GM23248 (cell line): Measurements from ENCODE around the gene DEFB123. TPM values are rescaled to one million over a fixed set of nuclear protein-coding genes. Genes with fewer than 3 reads are reported as not detected.
"Not testable (repeated sequence)": the region's sequence is repeated elsewhere in the genome, so short reads cannot be mapped to it uniquely, and the experiment has no call there.

Experiments
- DNase-seq: peaks from one replicate; pipeline ENCODE4 v3.0.0-alpha.2; 2015
- H2AFZ ChIP-seq: fragments of 200-600 bp; sonication (generic); 2 replicates; pipeline ENCODE4 v1.6.1; 2016; ENCODE audit warnings: antibody characterized with exemption
- H3F3A ChIP-seq: fragments of 200-600 bp; sonication (generic); 2 replicates; pipeline ENCODE4 v1.6.1; 2016; ENCODE audit warnings: mild to moderate bottlenecking, antibody characterized with exemption, mixed run types; ENCODE audit not compliant: insufficient read depth
- H3K27ac ChIP-seq: fragments of 200-600 bp; sonication (generic); 2 replicates; pipeline ENCODE4 v1.5.1; 2016; ENCODE audit warnings: mild to moderate bottlenecking
- H3K27me3 ChIP-seq: fragments of 200-600 bp; sonication (generic); replicated peaks from 2 replicates; pipeline ENCODE4 v1.6.1; 2016; ENCODE audit warnings: mild to moderate bottlenecking; ENCODE audit not compliant: insufficient read depth
- H3K36me3 ChIP-seq: fragments of 200-600 bp; sonication (generic); 2 replicates; pipeline ENCODE4 v1.6.1; 2016; ENCODE audit warnings: low read depth, mild to moderate bottlenecking
- H3K4me1 ChIP-seq: fragments of 200-600 bp; sonication (generic); 2 replicates; pipeline ENCODE4 v1.6.1; 2016; ENCODE audit warnings: mild to moderate bottlenecking; ENCODE audit not compliant: insufficient read depth
- H3K4me2 ChIP-seq: fragments of 200-600 bp; sonication (generic); one replicate; pipeline ENCODE4 v1.6.1; 2016; ENCODE audit warnings: mild to moderate bottlenecking; ENCODE audit not compliant: unreplicated experiment
- H3K4me3 ChIP-seq: fragments of 200-600 bp; sonication (generic); 2 replicates; pipeline ENCODE4 v1.5.1; 2016; ENCODE audit warnings: mild to moderate bottlenecking
- H3K79me2 ChIP-seq: fragments of 200-600 bp; sonication (generic); 2 replicates; pipeline ENCODE4 v1.6.1; 2016; ENCODE audit warnings: mild to moderate bottlenecking; ENCODE audit not compliant: insufficient read depth
- H3K9ac ChIP-seq: fragments of 200-600 bp; sonication (generic); 2 replicates; pipeline ENCODE4 v1.6.1; 2016; ENCODE audit warnings: mild to moderate bottlenecking
- H3K9me2 ChIP-seq: fragments of 200-600 bp; sonication (generic); 2 replicates; pipeline ENCODE4 v1.6.1; 2016; ENCODE audit warnings: mixed run types, mild to moderate bottlenecking, moderate library complexity; ENCODE audit not compliant: insufficient read depth
- H3K9me3 ChIP-seq: fragments of 200-600 bp; sonication (generic); one replicate; pipeline ENCODE4 v1.6.1; 2017; ENCODE audit warnings: low read depth
- H4K20me1 ChIP-seq: fragments of 200-600 bp; sonication (generic); 2 replicates; pipeline ENCODE4 v1.6.0; 2016; ENCODE audit not compliant: insufficient read depth
- EZH2 ChIP-seq: fragments of 200-600 bp; sonication (generic); IDR thresholded peaks from 2 replicates; pipeline ENCODE4 v1.6.1; 2018; ENCODE audit warnings: antibody characterized with exemption, mild to moderate bottlenecking; ENCODE audit not compliant: insufficient read depth, poor library complexity, severe bottlenecking
- EZH2phosphoT487 ChIP-seq: fragments of 200-600 bp; sonication (generic); IDR thresholded peaks from 2 replicates; pipeline ENCODE4 v1.6.1; 2018; ENCODE audit warnings: antibody characterized with exemption, moderate library complexity, mild to moderate bottlenecking, low read depth; ENCODE audit not compliant: insufficient read depth
- WGBS, 2 experiments: methylation state at CpG; one replicate each; pipeline ENCODE4 v1.1.6; 2015 to 2017; ENCODE audit warnings: low lambda C conversion rate in 2 of 2, low coverage in 1 of 2; ENCODE audit errors: missing lambda C conversion rate in 2 of 2; 5-methylcytosine and 5-hydroxymethylcytosine counted together
- in situ Hi-C: fragments of 300-500 bp; cut with MboI; formaldehyde crosslinking; loops from 2 replicates; pipeline ENCODE4 v1.15.0; 2020
- polyA plus RNA-seq: library from polyadenylated mRNA; unstranded; fragments of >200 nt; fragmentation: Nextera tagmentation; extraction: Ambion mirVana; gene quantifications from 2 replicates; pipeline ENCODE4 v1.2.1, GENCODE V29; 2016
- total RNA-seq: library from RNA; depleted of rRNA; stranded (reverse); fragments of >200 nt; shearing (Covaris generic); gene quantifications from 2 replicates; pipeline ENCODE4 v1.2.3, GENCODE V29; 2014

DEFB123 gene
- total and polyA plus RNA-seq, 2 experiments from 2014 or later: not detected

DNA sequence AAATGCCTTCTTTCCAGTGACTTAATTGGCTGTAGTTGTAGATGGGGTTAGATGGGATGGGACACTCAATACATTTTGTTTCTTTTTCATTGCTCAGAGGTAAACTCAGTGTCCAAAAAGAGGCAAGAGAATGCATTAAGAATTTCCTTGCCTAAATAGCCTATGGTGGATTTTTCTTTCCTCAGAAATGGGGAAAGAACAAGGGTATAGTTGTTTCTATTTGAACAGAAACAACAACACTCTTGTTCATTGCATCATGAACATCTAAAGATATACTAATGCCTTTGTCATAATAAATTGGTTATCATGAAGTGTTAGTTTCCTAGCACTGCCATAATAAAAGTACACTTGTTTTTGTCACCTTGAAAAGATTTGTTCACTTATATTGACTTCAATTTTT lies 14.6 kb upstream of the DEFB123 start:
- no peak overlapping the region for H2AFZ ChIP-seq
- no peak overlapping the region for H3K4me2 ChIP-seq
- no peaks in the 10 kb centered on the region for H3K9me3 ChIP-seq
- no peaks in the 10 kb centered on the region for H3F3A ChIP-seq
- H3K79me2 ChIP-seq: no peaks in the 10 kb centered on the region
- H3K9ac ChIP-seq: no peak overlapping the region
- DNase-seq: no peak
- in situ Hi-C loops: no loop called here
- no peaks in the 10 kb centered on the region for H4K20me1 ChIP-seq
- H3K27ac ChIP-seq: no peak overlapping the region
- H3K36me3 ChIP-seq: no peaks in the 10 kb centered on the region
- TF ChIP-seq EZH2phosphoT487 (no peak), EZH2 (no peak)
- H3K4me3 ChIP-seq: no peak overlapping the region
- no peaks in the 10 kb centered on the region for H3K9me2 ChIP-seq
- no peaks in the 10 kb centered on the region for H3K4me1 ChIP-seq
- H3K27me3 ChIP-seq: no peaks in the 10 kb centered on the region; the same call in none of the 2 replicates

DNA sequence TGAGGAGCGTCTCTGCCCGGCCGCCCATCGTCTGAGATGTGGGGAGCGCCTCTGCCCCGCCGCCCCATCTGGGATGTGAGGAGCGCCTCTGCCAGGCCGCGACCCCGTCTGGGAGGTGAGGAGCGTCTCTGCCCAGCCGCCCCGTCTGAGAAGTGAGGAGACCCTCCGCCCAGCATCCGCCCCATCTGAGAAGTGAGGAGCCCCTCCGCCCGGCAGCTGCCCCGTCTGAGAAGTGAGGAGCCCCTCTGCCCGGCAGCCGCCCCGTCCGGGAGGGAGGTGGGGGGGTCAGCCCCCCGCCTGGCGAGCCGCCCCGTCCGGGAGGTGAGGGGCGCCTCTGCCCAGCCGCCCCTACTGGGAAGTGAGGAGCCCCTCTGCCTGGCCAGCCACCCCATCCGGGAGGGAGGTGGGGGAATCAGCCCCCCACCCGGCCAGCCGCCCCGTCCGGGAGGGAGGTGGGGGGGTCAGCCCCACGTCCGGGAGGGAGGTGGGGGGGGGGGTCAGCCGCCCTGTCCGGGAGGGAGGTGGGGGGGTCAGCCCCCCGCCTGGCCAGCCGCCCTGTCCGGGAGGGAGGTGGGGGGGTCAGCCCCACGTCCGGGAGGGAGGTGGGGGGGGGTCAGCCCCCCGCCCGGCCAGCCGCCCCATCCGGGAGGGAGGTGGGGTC lies 13.4 kb upstream of the DEFB123 start:
- H3K4me2 ChIP-seq, H3F3A ChIP-seq, in situ Hi-C loops, H3K27ac ChIP-seq, H3K9me2 ChIP-seq, H3K4me3 ChIP-seq, H3K4me1 ChIP-seq, H3K27me3 ChIP-seq, H3K9ac ChIP-seq, H3K79me2 ChIP-seq, DNase-seq, H2AFZ ChIP-seq, H3K36me3 ChIP-seq, H4K20me1 ChIP-seq, H3K9me3 ChIP-seq: not testable (repeated sequence)
- WGBS, 2 experiments: 88 to 100% methylated on average over 1 to 29 of the region's 48 CpGs

DNA sequence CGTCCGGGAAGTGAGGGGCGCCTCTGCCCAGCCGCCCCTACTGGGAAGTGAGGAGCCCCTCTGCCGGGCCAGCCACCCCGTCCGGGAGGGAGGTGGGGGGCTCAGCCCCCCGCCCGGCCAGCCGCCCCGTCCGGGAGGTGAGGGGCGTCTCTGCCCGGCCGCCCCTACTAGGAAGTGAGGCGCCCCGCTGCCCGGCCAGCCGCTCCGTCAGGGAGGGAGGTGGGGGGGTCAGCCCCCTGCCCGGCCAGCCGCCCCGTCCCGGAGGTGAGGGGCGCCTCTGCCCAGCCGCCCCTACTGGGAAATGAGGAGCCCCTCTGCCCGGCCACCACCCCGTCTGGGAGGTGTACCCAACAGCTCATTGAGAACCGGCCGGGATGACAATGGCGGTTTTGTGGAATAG lies 12.9 kb upstream of the DEFB123 start:
- H2AFZ ChIP-seq, H3K4me3 ChIP-seq, H3K9me3 ChIP-seq, H3K9me2 ChIP-seq, H3K27ac ChIP-seq, in situ Hi-C loops, H3K79me2 ChIP-seq, H3K4me2 ChIP-seq, H3K36me3 ChIP-seq, H3K27me3 ChIP-seq, H3K4me1 ChIP-seq, H4K20me1 ChIP-seq, H3K9ac ChIP-seq, DNase-seq, H3F3A ChIP-seq: not testable (repeated sequence)
- 82 to 84% methylated on average over 6 to 27 of the region's 31 CpGs for WGBS, 2 experiments

DNA sequence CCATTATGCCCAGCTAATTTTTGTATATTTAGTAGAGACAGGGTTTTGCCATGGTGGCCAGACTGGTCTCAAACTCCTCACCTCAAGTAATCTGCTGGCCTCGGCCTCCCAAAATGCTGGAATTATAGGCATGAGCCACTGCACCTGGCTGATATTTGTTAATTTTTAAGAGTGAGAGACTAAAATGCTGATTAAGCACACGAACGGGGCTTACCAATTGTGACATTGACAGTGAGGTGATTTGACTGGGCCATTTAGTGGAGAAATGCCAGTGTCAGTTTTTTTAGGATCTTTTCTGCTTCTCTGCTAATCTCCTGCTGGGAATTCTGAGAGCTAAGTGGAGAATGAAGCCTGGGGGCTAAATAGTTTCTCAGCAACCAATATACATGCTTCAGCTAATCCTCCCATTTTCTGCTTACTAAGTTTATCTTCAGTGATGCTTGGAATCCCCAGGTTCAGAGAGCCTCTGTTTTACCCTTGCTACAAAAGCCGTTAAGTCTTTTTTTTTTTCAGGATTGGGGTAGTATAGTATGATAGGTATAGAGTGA lies 9.8 kb upstream of the DEFB123 start:
- 19 to 20% methylated on average over 4 of the region's 4 CpGs for WGBS, 2 experiments
- DNase-seq: no peak
- Histone ChIP-seq H3K9me2 (no peaks in the 10 kb centered on the region), H3K9me3 (no peaks in the 10 kb centered on the region), H2AFZ (no peak overlapping the region), H3K9ac (no peak overlapping the region), H3K27me3 (no peaks in the 10 kb centered on the region; the same call in 1 of the 2 replicates), H4K20me1 (no peaks in the 10 kb centered on the region), H3K27ac (no peak overlapping the region), H3K4me1 (no peaks in the 10 kb centered on the region), H3K4me3 (no peak overlapping the region), H3F3A (no peaks in the 10 kb centered on the region), H3K79me2 (no peaks in the 10 kb centered on the region), H3K4me2 (no peak overlapping the region), H3K36me3 (no peaks in the 10 kb centered on the region)
- in situ Hi-C loops: no loop called here
- TF ChIP-seq EZH2phosphoT487: no peak
- no peak for TF ChIP-seq EZH2

DNA sequence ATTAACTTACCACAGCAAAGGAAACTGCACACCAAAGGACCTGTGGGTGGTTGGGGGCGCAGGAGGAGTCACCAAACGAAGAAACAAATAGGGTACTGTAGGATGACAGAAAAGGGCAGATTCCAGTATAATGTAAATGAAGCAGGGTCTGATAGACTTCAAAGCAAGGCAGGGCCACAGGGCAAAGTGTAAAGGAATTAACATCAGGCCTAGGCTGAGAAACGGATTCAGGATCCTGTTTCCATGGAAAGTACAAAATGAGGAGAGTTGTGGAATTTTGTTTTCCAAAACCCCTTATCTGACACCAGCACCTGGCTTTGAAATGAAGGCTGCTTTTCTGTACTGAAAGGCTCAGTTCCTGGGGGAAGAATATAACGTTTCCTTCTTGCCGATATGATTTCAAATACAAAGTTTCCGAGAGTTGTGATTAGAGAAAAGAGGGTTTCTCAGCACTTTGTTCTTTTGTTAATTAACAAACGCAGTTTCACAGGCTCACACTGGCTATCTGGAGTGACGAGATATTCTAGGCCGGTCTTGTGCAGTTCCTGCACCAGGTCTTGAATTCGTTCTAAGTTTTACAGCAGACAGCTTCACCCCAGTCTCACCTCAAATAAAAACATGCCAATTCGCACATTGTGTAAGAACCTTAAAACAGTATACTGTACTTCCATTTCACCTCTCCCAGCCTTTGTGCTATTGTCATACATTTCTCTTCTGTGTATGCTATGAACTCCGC lies 5.8 kb downstream of the DEFB123 start:
- Histone ChIP-seq H3K27ac (no peak overlapping the region), H3K4me2 (no peak overlapping the region), H2AFZ (no peak overlapping the region), H3K9me3 (no peaks in the 10 kb centered on the region), H3K4me1 (no peaks in the 10 kb centered on the region), H4K20me1 (no peaks in the 10 kb centered on the region), H3K79me2 (no peaks in the 10 kb centered on the region), H3F3A (no peaks in the 10 kb centered on the region), H3K9me2 (no peaks in the 10 kb centered on the region), H3K9ac (no peak overlapping the region), H3K36me3 (no peaks in the 10 kb centered on the region), H3K27me3 (peaks cover 4% of the 10 kb centered on the region; the same call in 1 of the 2 replicates), H3K4me3 (no peak overlapping the region)
- 35 to 42% methylated on average over 12 of the region's 12 CpGs for WGBS, 2 experiments
- in situ Hi-C loops: no loop called here
- TF ChIP-seq EZH2 (no peak), EZH2phosphoT487 (no peak)
- no peak for DNase-seq
